ENCODE measurements around the gene EDDM13. TPM values are rescaled to one million over a fixed set of nuclear protein-coding genes. Genes with fewer than 3 reads are reported as not detected.
"Not testable (repeated sequence)": the region's sequence is repeated elsewhere in the genome, so short reads cannot be mapped to it uniquely, and the experiment has no call there.

Gene EDDM13
- total RNA-seq, 6 donors from 2014 or later: 0.89 to 1.2 TPM; not detected in 4

DNA sequence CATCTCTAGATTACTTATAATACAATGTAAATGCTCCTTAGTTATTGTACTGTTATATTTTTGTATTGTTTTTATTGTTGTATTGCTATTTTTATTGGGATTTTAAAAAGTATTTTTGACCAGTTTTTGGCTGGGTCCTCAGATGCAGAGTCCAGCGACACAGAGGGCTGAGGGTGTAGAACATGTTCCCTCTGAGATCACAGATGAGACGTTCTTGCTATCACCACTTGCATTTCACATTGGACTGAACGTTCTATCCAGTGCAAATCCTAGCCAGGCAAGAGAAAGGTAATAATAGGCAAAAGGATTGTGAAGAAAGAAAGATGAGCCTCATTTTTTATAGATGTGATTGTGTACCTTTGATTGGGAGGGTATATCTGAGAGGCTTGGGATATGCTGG, 27.1 kb downstream of the EDDM13 start:
- WGBS, 2 donors: 87 to 88% methylated on average over 3 of the region's 3 CpGs
- Histone ChIP-seq H3K4me1 (peaks cover 0 to 11% (median 7%) of the 10 kb centered on the region in 4 donors), H3K27me3 (no peaks in the 10 kb centered on the region), H3K4me3 (no peak overlapping the region), H3K9me3 (no peaks in the 10 kb centered on the region), H3K36me3 (peaks cover 0 to 26% (median 8%) of the 10 kb centered on the region in 4 donors), H3K27ac (no peak overlapping the region)
- ATAC-seq (ENCODE audit: low FRiP score in 2 of 2) (no peak), DNase-seq (no peak)
- TF ChIP-seq EP300 (IDR thresholded peaks at IDR 0.05): no peak
- TF ChIP-seq, protein P1, sequence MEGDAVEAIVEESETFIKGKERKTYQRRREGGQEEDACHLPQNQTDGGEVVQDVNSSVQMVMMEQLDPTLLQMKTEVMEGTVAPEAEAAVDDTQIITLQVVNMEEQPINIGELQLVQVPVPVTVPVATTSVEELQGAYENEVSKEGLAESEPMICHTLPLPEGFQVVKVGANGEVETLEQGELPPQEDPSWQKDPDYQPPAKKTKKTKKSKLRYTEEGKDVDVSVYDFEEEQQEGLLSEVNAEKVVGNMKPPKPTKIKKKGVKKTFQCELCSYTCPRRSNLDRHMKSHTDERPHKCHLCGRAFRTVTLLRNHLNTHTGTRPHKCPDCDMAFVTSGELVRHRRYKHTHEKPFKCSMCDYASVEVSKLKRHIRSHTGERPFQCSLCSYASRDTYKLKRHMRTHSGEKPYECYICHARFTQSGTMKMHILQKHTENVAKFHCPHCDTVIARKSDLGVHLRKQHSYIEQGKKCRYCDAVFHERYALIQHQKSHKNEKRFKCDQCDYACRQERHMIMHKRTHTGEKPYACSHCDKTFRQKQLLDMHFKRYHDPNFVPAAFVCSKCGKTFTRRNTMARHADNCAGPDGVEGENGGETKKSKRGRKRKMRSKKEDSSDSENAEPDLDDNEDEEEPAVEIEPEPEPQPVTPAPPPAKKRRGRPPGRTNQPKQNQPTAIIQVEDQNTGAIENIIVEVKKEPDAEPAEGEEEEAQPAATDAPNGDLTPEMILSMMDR (IDR thresholded peaks at IDR 0.05): no peak
- no peak for TF ChIP-seq POLR2AphosphoS5 (IDR thresholded peaks at IDR 0.05)
- no peak for TF ChIP-seq POLR2A (IDR thresholded peaks at IDR 0.05)

DNA sequence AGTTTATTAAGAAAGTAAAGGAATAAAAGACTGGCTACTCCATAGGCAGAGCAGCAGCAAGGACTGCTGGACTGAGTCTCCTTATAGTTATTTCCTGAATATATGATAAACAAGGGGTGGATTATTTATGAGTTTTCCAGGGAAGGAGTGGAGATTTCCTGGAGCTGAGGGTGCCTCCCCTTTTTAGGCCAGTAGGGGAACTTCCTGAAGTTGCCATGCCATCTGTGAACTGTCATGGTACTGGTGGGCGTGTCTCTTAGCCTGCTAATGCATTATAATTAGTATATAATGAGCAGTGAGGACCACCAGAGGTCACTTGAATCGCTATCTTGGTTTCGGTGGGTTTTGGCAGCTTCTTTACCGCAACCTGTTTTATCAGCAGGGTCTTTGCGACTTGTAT, 28.6 kb downstream of the EDDM13 start:
- Histone ChIP-seq H3K9me3 (no peaks in the 10 kb centered on the region), H3K4me1 (peaks cover 0 to 11% (median 7%) of the 10 kb centered on the region in 4 donors), H3K4me3 (no peak overlapping the region), H3K27ac (peak overlapping the region; percentile 46 to 78 (median 68)), H3K36me3 (peaks cover 0 to 29% (median 7%) of the 10 kb centered on the region in 4 donors), H3K27me3 (no peaks in the 10 kb centered on the region)
- TF ChIP-seq POLR2A (IDR thresholded peaks at IDR 0.05) (no peak), POLR2AphosphoS5 (IDR thresholded peaks at IDR 0.05) (no peak), EP300 (IDR thresholded peaks at IDR 0.05) (no peak)
- TF ChIP-seq, protein P1 (IDR thresholded peaks at IDR 0.05): no peak
- DNase-seq (no peak), ATAC-seq (ENCODE audit: low FRiP score in 2 of 2) (no peak)
- 43 to 79% methylated on average over 5 of the region's 5 CpGs for WGBS, 2 donors

DNA sequence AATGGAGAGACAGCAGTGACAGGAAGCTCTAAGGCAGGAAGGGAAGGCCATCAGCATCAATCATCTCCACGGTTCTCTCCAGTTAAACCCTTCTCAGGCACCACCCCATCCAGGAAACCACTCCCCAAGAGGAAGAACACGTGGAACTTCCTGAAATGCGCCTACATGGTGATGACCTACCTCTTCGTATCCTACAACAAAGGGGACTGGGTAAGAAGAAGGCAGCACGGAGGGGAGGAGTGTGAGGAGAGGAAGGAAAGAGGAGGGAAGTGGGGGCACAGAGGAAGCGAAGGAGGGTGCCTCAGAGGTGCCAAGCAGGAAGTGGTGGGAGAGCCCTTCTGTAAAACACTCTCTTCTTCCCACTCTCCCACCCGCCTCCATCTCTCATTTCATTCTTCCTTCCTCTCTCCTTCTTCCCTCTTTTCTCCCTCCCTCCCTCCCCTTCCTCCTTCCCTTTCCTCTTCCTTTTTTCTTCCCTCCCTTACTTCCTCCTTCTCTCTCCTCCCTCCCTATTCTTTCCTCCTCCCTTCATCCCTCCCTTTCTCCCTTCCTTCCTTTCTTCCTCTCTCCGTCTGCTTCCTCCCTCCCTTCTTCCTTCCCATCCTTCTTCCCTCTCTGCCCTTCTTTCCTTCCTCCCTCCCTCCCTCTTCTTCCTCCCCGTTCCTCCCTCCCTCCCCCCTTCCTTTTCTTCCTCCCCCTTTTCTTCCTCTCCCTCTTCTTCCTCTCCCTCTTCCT, 29.5 kb downstream of the EDDM13 start:
- ATAC-seq (ENCODE audit: low FRiP score in 2 of 2) (peak in 1 of 2 donors; percentile 51), DNase-seq (no peak)
- Histone ChIP-seq H3K36me3 (peaks cover 0 to 21% (median 7%) of the 10 kb centered on the region in 4 donors), H3K27me3 (no peaks in the 10 kb centered on the region), H3K4me1 (peaks cover 0 to 11% (median 7%) of the 10 kb centered on the region in 4 donors), H3K27ac (peak overlapping the region; percentile 46 to 78 (median 68)), H3K9me3 (no peaks in the 10 kb centered on the region), H3K4me3 (no peak overlapping the region)
- TF ChIP-seq POLR2AphosphoS5 (IDR thresholded peaks at IDR 0.05) (peak; percentile 28 to 62), POLR2A (IDR thresholded peaks at IDR 0.05) (no peak), EP300 (IDR thresholded peaks at IDR 0.05) (peak in 2 of 4 donors; percentile 40 to 44)
- TF ChIP-seq, protein P1 (IDR thresholded peaks at IDR 0.05): no peak
- WGBS, 2 donors: 44 to 49% methylated on average over 9 of the region's 9 CpGs

DNA sequence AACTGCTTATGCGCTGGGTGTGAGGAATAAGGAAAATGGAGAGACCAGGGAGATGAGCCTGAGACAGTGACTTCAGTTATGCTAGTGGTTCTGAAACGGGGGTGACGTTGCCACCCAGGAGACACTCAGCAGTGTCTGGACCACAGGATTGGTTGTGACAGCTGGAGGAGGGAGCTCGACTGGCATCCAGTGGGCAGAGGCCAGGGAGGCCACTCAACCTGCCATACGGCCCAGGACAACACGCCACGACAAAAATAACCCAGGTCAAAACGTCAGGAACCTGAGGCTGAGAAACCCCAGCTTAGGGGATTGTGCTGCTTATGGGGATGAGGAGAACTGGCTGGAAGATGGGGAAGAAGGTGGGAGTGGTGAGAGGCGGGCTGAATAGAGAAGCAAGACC, 31.7 kb downstream of the EDDM13 start:
- 89 to 93% methylated on average over 9 of the region's 9 CpGs for WGBS, 2 donors
- Histone ChIP-seq H3K27me3 (no peaks in the 10 kb centered on the region), H3K36me3 (peaks cover 0 to 19% (median 7%) of the 10 kb centered on the region in 4 donors), H3K27ac (no peak overlapping the region), H3K4me1 (peaks cover 0 to 11% (median 7%) of the 10 kb centered on the region in 4 donors), H3K4me3 (no peak overlapping the region), H3K9me3 (no peaks in the 10 kb centered on the region)
- ATAC-seq (ENCODE audit: low FRiP score in 2 of 2) (no peak), DNase-seq (no peak)
- TF ChIP-seq POLR2AphosphoS5 (IDR thresholded peaks at IDR 0.05): no peak

DNA sequence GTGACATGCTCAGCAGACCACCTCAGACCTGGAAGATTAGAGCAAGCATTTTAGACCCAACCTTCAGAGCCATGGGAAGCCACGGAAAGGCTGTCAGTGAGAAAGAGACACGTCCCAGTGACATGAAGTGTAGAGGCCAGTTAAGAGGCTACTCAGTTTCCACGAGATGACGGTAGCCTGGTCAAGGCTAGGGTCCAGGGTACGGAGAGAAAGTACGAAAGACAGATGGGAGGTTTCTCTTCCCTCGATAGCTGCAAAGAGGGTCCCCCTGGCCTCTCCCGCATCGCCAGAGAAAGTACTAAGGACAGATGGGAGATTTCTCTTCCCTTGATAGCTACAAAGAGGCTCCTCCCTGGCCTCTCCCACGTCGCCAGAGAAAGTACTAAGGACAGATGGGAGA, 33.5 kb downstream of the EDDM13 start:
- no peaks in the 10 kb centered on the region for H3K9me3 ChIP-seq
- WGBS, 2 donors: 80 to 81% methylated on average over 9 of the region's 11 CpGs
- peak overlapping the region in 2 of 4 donors; percentile 4 to 69 for H3K27ac ChIP-seq
- DNase-seq (no peak), ATAC-seq (ENCODE audit: low FRiP score in 2 of 2) (no peak)
- TF ChIP-seq POLR2AphosphoS5 (IDR thresholded peaks at IDR 0.05) (no peak), POLR2A (IDR thresholded peaks at IDR 0.05) (no peak), EP300 (IDR thresholded peaks at IDR 0.05) (no peak)
- TF ChIP-seq, protein P1 (IDR thresholded peaks at IDR 0.05): no peak
- peaks cover 0 to 29% (median 7%) of the 10 kb centered on the region in 4 donors for H3K36me3 ChIP-seq
- H3K4me1 ChIP-seq: peaks cover 0 to 12% (median 8%) of the 10 kb centered on the region in 4 donors
- no peaks in the 10 kb centered on the region for H3K27me3 ChIP-seq
- no peak overlapping the region for H3K4me3 ChIP-seq

DNA sequence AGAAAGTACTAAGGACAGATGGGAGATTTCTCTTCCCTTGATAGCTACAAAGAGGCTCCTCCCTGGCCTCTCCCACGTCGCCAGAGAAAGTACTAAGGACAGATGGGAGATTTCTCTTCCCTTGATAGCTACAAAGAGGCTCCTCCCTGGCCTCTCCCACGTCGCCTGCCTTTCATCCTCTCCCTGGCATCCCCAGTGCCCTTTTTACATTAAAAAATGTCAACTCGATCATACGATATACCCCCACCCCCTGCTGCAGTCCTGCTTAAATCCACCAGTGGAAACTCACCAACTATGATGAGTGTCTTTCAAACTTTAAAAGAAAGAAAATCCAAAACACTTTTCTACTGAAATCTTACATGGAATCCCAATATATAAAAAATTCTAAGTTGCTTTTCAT, 34.5 kb downstream of the EDDM13 start:
- Histone ChIP-seq H3K27ac (peak overlapping the region in 2 of 4 donors; percentile 23 to 50), H3K36me3 (peaks cover 0 to 36% (median 7%) of the 10 kb centered on the region in 4 donors)
- H3K27me3 ChIP-seq; DNase-seq; H3K4me1 ChIP-seq; ATAC-seq (ENCODE audit: low FRiP score in 2 of 2); H3K9me3 ChIP-seq; H3K4me3 ChIP-seq: not testable (repeated sequence)
- WGBS, 2 donors: 73 to 90% methylated on average over 5 to 6 of the region's 6 CpGs
